K562 (cell line): ENCODE data around the gene GTPBP2. TPM values are rescaled to one million over a fixed set of nuclear protein-coding genes. Genes with fewer than 3 reads are reported as not detected.

ENCODE experiments used
- BHLHE40 ChIP-seq: IDR thresholded peaks from 2 replicates; pipeline ENCODE4 v1.6.1; 2011; ENCODE audit warnings: low read length, improper control_type of control experiment
- CBX3 ChIP-seq, 2 experiments: IDR thresholded peaks; 1 replicate in 1 of 2; 2 replicates in 1 of 2; pipeline ENCODE4 v1.6.1; 2012; ENCODE audit warnings: inconsistent platforms in 2 of 2, low read length in 2 of 2, borderline replicate concordance in 1 of 2, control low read depth in 1 of 2
- DACH1 ChIP-seq: fragments of 450-650 bp; IDR thresholded peaks from 2 replicates; pipeline ENCODE4 v1.6.1; 2018; ENCODE audit not compliant: partially characterized antibody
- ELK3 ChIP-seq: fragments of 450-650 bp; formaldehyde crosslinking; IDR thresholded peaks from 2 replicates; pipeline ENCODE4 v1.4.0; 2020; ENCODE audit warnings: mild to moderate bottlenecking
- FOXP4 ChIP-seq: sonication (generic); formaldehyde crosslinking; IDR thresholded peaks from 2 replicates; pipeline ENCODE4 v1.8.0; 2022; ENCODE audit warnings: mild to moderate bottlenecking, missing genetic modification reagents, borderline replicate concordance
- MTF1 ChIP-seq: fragments of 250-450 bp; sonication (Bioruptor Pico); IDR thresholded peaks from 2 replicates; pipeline ENCODE4 v1.9.0; 2021; ENCODE audit warnings: moderate library complexity, mild to moderate bottlenecking, inconsistent platforms, borderline replicate concordance
- TSC22D4 ChIP-seq: fragments of 450-650 bp; IDR thresholded peaks from 2 replicates; pipeline ENCODE4 v1.6.1; 2016; ENCODE audit warnings: missing genetic modification characterization, missing biosample characterization, control low read depth
- TSHZ1 ChIP-seq: fragments of 250-450 bp; sonication (Bioruptor Pico); IDR thresholded peaks from 2 replicates; pipeline ENCODE4 v1.4.0; 2020; ENCODE audit warnings: mild to moderate bottlenecking, moderate library complexity
- ZFP1 ChIP-seq: fragments of 450-650 bp; formaldehyde crosslinking; IDR thresholded peaks from 2 replicates; pipeline ENCODE4 v1.4.0; 2020; ENCODE audit warnings: mild to moderate bottlenecking, mixed read lengths
- ZNF311 ChIP-seq: fragments of 250-450 bp; sonication (Bioruptor Pico); IDR thresholded peaks from 2 replicates; pipeline ENCODE4 v1.4.0; 2020; ENCODE audit warnings: mild to moderate bottlenecking, moderate library complexity
- ZNF778 ChIP-seq: fragments of 450-650 bp; formaldehyde crosslinking; IDR thresholded peaks from 2 replicates; pipeline ENCODE4 v1.4.0; 2020; ENCODE audit warnings: mild to moderate bottlenecking, moderate library complexity
- ZNF780A ChIP-seq: fragments of 250-450 bp; sonication (Bioruptor Pico); IDR thresholded peaks from 2 replicates; pipeline ENCODE4 v1.5.0; 2021; ENCODE audit warnings: mild to moderate bottlenecking
- polyA plus RNA-seq, 8 experiments: library from polyadenylated mRNA; depleted of rRNA in 4 of 8; stranded (reverse) in 5 of 8; unstranded in 3 of 8; fragments of >200 nt; fragmentation: Nextera tagmentation in 2 of 8; fragmentation: Illumina TruSeq in 1 of 8; extraction: Ambion mirVana in 2 of 8; extraction: Trizol in 1 of 8; gene quantifications; 2 replicates each; pipeline versions ENCODE4 v1.2.1 to v1.2.3, GENCODE V29; 2011 to 2014; ENCODE audit warnings: inconsistent platforms in 1 of 8, missing spikeins in 1 of 8
- total RNA-seq, 7 experiments: library from RNA; depleted of rRNA in 6 of 7; stranded (reverse); fragments of >200 nt in 6 of 7; fragmentation: Illumina TruSeq in 2 of 7; extraction: Trizol in 2 of 7; gene quantifications; 2 replicates each; pipeline versions ENCODE4 v1.2.1 to v1.2.3, GENCODE V29; 2011 to 2021; ENCODE audit warnings: low replicate concordance in 1 of 7
- TF ChIP-seq, protein P1 (sequence below), 2 experiments: IDR thresholded peaks; 2 replicates each; pipeline ENCODE4 v1.6.1; 2012; ENCODE audit warnings: improper control_type of control experiment in 2 of 2, low read depth in 2 of 2, low read length in 2 of 2, borderline replicate concordance in 1 of 2
- TF ChIP-seq, protein P2 (sequence below): fragments of 450-650 bp; formaldehyde crosslinking; IDR thresholded peaks from 2 replicates; pipeline ENCODE4 v1.4.0; 2022; ENCODE audit warnings: missing genetic modification characterization
- TF ChIP-seq, protein P3 (sequence below), 2 experiments: fragments of 250-450 bp in 1 of 2; fragments of 450-650 bp in 1 of 2; sonication (Bioruptor Pico) in 1 of 2; IDR thresholded peaks; 2 replicates each; pipeline versions ENCODE4 v1.6.1 to v1.8.0; 2016 to 2021; ENCODE audit warnings: mild to moderate bottlenecking in 2 of 2, moderate library complexity in 2 of 2, missing compliant biosample characterization in 1 of 2, missing genetic modification characterization in 1 of 2

GTPBP2 gene
- total and polyA plus RNA-seq, 9 of the 15 experiments (the other 6 are each of a cell fraction or from before 2014, with no cell fraction given), result 48.4 to 196 (median 111) TPM

- no peak for TF ChIP-seq DACH1
- TF ChIP-seq ZNF778, result no peak
- no peak for TF ChIP-seq ZFP1 (CRISPR knock-in tag)
- TF ChIP-seq TSC22D4 (tag), result no peak
- TF ChIP-seq BHLHE40, result peak; percentile 68
- TF ChIP-seq, protein P1, sequence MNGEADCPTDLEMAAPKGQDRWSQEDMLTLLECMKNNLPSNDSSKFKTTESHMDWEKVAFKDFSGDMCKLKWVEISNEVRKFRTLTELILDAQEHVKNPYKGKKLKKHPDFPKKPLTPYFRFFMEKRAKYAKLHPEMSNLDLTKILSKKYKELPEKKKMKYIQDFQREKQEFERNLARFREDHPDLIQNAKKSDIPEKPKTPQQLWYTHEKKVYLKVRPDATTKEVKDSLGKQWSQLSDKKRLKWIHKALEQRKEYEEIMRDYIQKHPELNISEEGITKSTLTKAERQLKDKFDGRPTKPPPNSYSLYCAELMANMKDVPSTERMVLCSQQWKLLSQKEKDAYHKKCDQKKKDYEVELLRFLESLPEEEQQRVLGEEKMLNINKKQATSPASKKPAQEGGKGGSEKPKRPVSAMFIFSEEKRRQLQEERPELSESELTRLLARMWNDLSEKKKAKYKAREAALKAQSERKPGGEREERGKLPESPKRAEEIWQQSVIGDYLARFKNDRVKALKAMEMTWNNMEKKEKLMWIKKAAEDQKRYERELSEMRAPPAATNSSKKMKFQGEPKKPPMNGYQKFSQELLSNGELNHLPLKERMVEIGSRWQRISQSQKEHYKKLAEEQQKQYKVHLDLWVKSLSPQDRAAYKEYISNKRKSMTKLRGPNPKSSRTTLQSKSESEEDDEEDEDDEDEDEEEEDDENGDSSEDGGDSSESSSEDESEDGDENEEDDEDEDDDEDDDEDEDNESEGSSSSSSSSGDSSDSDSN (IDR thresholded peaks at IDR 0.05; ENCODE audit: borderline replicate concordance in 1 of 2, low read depth in 2 of 2, low read length in 2 of 2), result peak; percentile 68 to 84; a peak in 2 of 4 replicates
- no peak for TF ChIP-seq MTF1 (CRISPR knock-in tag)
- no peak for TF ChIP-seq ELK3
- TF ChIP-seq CBX3 (IDR thresholded peaks at IDR 0.05; ENCODE audit: borderline replicate concordance in 1 of 2, low read length in 2 of 2), result 0 out of 3 replicates have a peak, but pooled peaks of 1 of the 2 experiments have one; percentile 28
- no peak for TF ChIP-seq ZNF311 (CRISPR knock-in tag)
- TF ChIP-seq, protein P2, sequence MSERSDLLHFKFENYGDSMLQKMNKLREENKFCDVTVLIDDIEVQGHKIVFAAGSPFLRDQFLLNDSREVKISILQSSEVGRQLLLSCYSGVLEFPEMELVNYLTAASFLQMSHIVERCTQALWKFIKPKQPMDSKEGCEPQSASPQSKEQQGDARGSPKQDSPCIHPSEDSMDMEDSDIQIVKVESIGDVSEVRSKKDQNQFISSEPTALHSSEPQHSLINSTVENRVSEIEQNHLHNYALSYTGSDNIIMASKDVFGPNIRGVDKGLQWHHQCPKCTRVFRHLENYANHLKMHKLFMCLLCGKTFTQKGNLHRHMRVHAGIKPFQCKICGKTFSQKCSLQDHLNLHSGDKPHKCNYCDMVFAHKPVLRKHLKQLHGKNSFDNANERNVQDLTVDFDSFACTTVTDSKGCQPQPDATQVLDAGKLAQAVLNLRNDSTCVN (CRISPR knock-in tag), result peak; percentile 95
- TF ChIP-seq FOXP4 (CRISPR knock-in tag), result no peak
- no peak for TF ChIP-seq ZNF780A (CRISPR knock-in tag)
- TF ChIP-seq, protein P3, sequence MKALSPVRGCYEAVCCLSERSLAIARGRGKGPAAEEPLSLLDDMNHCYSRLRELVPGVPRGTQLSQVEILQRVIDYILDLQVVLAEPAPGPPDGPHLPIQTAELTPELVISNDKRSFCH (CRISPR knock-in tag; IDR thresholded peaks at IDR 0.05), result no peak
- TF ChIP-seq, protein P3 (tag; IDR thresholded peaks at IDR 0.05), result no peak; the same call in none of the 2 replicates
- TF ChIP-seq TSHZ1, result no peak
Measured at GRCh38 chr6:43628393-43629103, 516 bp downstream of the GTPBP2 start (continued).
